Small intestine (tissue), 7 donors: ENCODE measurements around the gene LMAN2L. TPM values are rescaled to one million over a fixed set of nuclear protein-coding genes. Genes with fewer than 3 reads are reported as not detected.
"Not testable (repeated sequence)": the region's sequence is repeated elsewhere in the genome, so short reads cannot be mapped to it uniquely, and the experiment has no call there.

Experiments
- DNase-seq, 2 donors: peaks; one replicate each; pipeline versions ENCODE4 v3.0.0 to v3.0.0-alpha.2; 2013
- FAIRE-seq: peaks from 2 replicates; lab custom pipeline; 2012; peaks lifted over from hg19 to GRCh38; lab: Jason Lieb, UNC
- H3K27ac ChIP-seq, 3 donors: one replicate each; pipeline ENCODE4 v1.5.1; 2013; ENCODE audit warnings: low read length in 2 of 3, mild to moderate bottlenecking in 2 of 3, control low read depth in 1 of 3, inconsistent platforms in 1 of 3, low read depth in 1 of 3, moderate library complexity in 1 of 3
- H3K27me3 ChIP-seq, 3 donors: one replicate each; pipeline ENCODE4 v1.6.1; 2013; ENCODE audit warnings: low read length in 3 of 3, inconsistent platforms in 1 of 3; ENCODE audit not compliant: control insufficient read depth in 3 of 3, insufficient read depth in 3 of 3
- H3K36me3 ChIP-seq, 3 donors: one replicate each; pipeline ENCODE4 v1.6.1; 2013; ENCODE audit warnings: low read length in 3 of 3, inconsistent platforms in 1 of 3, low read depth in 1 of 3, mild to moderate bottlenecking in 1 of 3, moderate library complexity in 1 of 3; ENCODE audit not compliant: control insufficient read depth in 3 of 3, insufficient read depth in 2 of 3
- H3K4me1 ChIP-seq, 3 donors: one replicate each; pipeline ENCODE4 v1.6.1; 2013; ENCODE audit warnings: low read length in 2 of 3, inconsistent platforms in 1 of 3, low read depth in 1 of 3, mild to moderate bottlenecking in 1 of 3, moderate library complexity in 1 of 3; ENCODE audit not compliant: control insufficient read depth in 3 of 3, insufficient read depth in 2 of 3
- H3K4me3 ChIP-seq, 3 donors: one replicate each; pipeline ENCODE4 v1.5.1; 2013; ENCODE audit warnings: low read length in 3 of 3, control low read depth in 1 of 3, inconsistent platforms in 1 of 3, low read depth in 1 of 3, mild to moderate bottlenecking in 1 of 3, moderate library complexity in 1 of 3
- H3K9me3 ChIP-seq, 2 donors: one replicate each; pipeline ENCODE4 v1.6.1; 2013; ENCODE audit warnings: low read depth in 1 of 2, low read length in 1 of 2; ENCODE audit not compliant: control insufficient read depth in 2 of 2, insufficient read depth in 1 of 2
- WGBS, 3 donors: extraction: QIAGEN DNeasy Blood & Tissue Kit; methylation state at CpG; one replicate each; pipeline ENCODE4 v1.1.7; 2013; 5-methylcytosine and 5-hydroxymethylcytosine counted together
- polyA plus RNA-seq, 4 donors: library from polyadenylated mRNA; stranded (reverse) in 3 of 4; unstranded in 1 of 4; fragments of 200-250 nt in 3 of 4; fragments of 120-200 nt in 1 of 4; gene quantifications; one replicate each; pipeline versions ENCODE4 v1.2.1 to v1.2.3, GENCODE V29; 2013
- donor health status: healthy with polysubstance abuse.
- donor health status: control.
- donor health status: control.
- donor health status: Bipolar disorder and iron deficiency.
- donor health status: healthy.

LMAN2L gene
- polyA plus RNA-seq, 4 donors = 3.5 to 31.1 (median 8.3) TPM

- DNase-seq (peak; percentile 64 to 84), FAIRE-seq (no peak)
- Histone ChIP-seq H3K9me3 (no peaks in the 10 kb centered on the region), H3K27me3 (no peaks in the 10 kb centered on the region), H3K36me3 (no peaks in the 10 kb centered on the region), H3K4me1 (peaks cover 0 to 29% (median 0%) of the 10 kb centered on the region in 3 donors), H3K4me3 (no peak overlapping the region), H3K27ac (peak overlapping the region in 1 of 3 donors; percentile 34)
- WGBS, 3 donors = 66 to 84% (median 75%) methylated on average over 13 of the region's 13 CpGs
These were observed 55.7 kb downstream of the LMAN2L start for GRCh38 chr2:96683972-96684820.

GRCh38 chr2:96683307-96683706 lies 56.6 kb downstream of the LMAN2L start:
- FAIRE-seq (no peak), DNase-seq (no peak)
- WGBS, 3 donors = 88 to 92% (median 90%) methylated on average over 5 of the region's 5 CpGs
- Histone ChIP-seq H3K4me3 (no peak overlapping the region), H3K27me3 (no peaks in the 10 kb centered on the region), H3K9me3 (no peaks in the 10 kb centered on the region), H3K4me1 (peaks cover 0 to 29% (median 0%) of the 10 kb centered on the region in 3 donors), H3K36me3 (no peaks in the 10 kb centered on the region), H3K27ac (no peak overlapping the region)

GRCh38 chr2:96681540-96681939 lies 58.3 kb downstream of the LMAN2L start:
- Histone ChIP-seq H3K27me3 (no peaks in the 10 kb centered on the region), H3K9me3 (no peaks in the 10 kb centered on the region), H3K4me1 (peaks cover 0 to 29% (median 0%) of the 10 kb centered on the region in 3 donors), H3K27ac (no peak overlapping the region), H3K36me3 (no peaks in the 10 kb centered on the region), H3K4me3 (no peak overlapping the region)
- 91 to 93% (median 92%) methylated on average over 4 of the region's 4 CpGs for WGBS, 3 donors
- FAIRE-seq (no peak), DNase-seq (no peak)

DNA sequence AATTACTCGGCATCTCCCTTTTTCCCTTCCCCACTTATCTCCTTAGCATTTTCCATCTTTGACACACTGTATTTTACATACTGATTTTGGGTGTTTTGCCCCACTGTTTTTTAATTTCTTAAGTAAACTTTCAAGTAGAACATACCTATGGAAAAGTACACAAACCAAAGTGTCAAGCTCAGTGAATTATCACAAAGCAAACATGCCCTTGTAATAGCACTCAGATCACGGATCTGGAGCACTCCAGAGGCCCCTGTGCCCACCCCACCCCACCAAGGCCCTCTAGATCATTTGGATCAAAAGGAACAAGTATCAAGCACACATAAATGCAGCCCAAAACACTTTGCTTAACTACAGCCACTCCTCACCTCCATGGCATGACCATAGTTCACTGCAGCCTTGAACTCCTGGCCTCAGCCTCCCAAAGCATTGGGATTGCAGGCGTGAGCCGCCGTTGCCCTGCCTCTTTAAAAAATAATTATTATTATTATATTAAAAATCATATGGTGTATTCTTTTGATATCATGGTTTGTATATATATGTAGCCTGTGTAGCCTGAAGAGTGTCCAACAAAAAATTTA lies 59.2 kb downstream of the LMAN2L start:
- Histone ChIP-seq H3K4me3 (no peak overlapping the region), H3K27ac (no peak overlapping the region), H3K4me1 (peaks cover 0 to 21% (median 0%) of the 10 kb centered on the region in 3 donors), H3K27me3 (no peaks in the 10 kb centered on the region), H3K9me3 (no peaks in the 10 kb centered on the region), H3K36me3 (no peaks in the 10 kb centered on the region)
- FAIRE-seq = no peak
- DNase-seq = peak; percentile 5 to 34
- 29 to 57% (median 48%) methylated on average over 5 of the region's 5 CpGs for WGBS, 3 donors

DNA sequence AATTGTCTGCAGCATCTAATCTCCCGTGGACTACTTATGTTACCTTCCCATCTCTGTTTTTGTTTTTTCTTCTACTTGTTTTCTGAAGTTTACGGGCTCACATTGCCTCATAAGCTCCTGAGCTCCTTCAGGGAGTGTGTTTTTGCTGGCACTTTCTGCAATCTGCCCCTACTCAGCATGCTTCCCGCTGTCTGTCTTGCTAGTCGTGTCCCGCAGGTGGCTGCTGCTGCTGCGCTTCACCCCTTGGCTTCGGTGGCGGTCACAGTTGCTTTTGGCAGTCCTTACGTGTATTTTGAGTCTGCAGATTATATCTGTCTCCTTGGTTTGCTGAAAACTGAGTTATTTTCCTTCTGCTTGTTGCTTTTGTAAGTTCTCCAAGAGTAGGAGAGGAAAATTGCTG lies 60.0 kb downstream of the LMAN2L start:
- DNase-seq (no peak), FAIRE-seq (no peak)
- H3K4me3 ChIP-seq = no peak overlapping the region
- H3K36me3 ChIP-seq = no peaks in the 10 kb centered on the region
- no peaks in the 10 kb centered on the region for H3K27me3 ChIP-seq
- H3K27ac ChIP-seq = no peak overlapping the region
- H3K9me3 ChIP-seq = no peaks in the 10 kb centered on the region
- 59 to 75% (median 71%) methylated on average over 9 of the region's 9 CpGs for WGBS, 3 donors
- peaks cover 0 to 13% (median 0%) of the 10 kb centered on the region in 3 donors for H3K4me1 ChIP-seq

DNA sequence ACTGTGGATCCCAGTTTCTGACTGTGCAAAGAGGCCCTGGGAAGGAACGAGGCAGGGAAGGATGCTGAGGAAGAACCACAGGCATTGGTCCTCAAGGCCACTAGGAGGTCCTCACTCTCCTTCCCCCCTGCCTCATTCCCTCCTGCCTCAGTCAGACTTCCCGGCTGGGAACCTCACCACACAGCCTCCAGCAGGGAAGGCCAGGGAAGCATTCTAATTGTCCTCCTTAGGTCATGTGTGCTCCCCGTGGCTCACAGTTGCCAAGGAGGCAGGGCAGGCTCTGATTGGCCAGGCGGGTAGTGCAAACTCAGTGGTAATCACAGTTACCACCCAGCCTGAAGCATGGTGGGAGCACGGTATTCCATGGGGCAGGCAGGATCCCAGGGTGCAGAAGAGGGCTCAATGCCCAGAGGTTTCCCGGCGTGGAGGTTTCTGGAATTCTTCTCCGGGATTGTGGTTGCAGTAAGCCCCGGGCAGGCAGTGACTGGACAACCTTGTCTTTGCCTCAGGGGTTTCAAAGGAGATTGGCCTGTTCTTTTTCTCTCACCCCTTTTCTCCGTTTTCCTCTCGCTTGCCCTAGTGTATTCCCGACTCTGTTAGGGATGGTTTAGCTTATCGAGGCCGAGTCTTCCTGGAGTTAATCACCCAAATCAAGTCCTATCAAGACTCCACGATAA lies 70.2 kb downstream of the LMAN2L start:
- Histone ChIP-seq H3K9me3 (no peaks in the 10 kb centered on the region), H3K27me3 (no peaks in the 10 kb centered on the region), H3K4me1 (no peaks in the 10 kb centered on the region), H3K4me3 (no peak overlapping the region), H3K36me3 (no peaks in the 10 kb centered on the region), H3K27ac (no peak overlapping the region)
- DNase-seq = no peak
- no peak for FAIRE-seq
- WGBS, 3 donors = 84 to 88% (median 87%) methylated on average over 15 of the region's 15 CpGs

DNA sequence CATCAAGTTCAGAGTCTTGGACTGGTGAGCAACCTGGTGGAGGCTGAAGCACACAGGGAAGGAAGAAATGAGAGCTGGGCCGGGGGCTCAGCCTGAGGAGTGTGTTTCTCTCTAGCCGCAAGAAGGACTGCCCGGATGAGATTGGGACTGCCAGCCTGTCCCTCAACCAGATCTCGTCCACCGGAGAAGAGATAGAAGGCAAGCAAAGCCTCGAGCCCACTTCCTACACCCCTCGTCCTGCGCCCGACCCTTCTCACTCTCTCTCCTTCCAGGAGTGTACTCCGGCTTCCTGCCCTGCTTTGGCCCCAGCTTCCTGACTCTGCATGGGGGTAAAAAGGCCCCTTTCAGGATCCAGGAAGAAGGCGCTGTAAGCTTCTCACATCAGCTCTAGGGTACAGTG lies 71.1 kb downstream of the LMAN2L start:
- Histone ChIP-seq H3K27ac (no peak overlapping the region), H3K4me3 (no peak overlapping the region), H3K9me3 (no peaks in the 10 kb centered on the region), H3K36me3 (no peaks in the 10 kb centered on the region), H3K4me1 (no peaks in the 10 kb centered on the region), H3K27me3 (no peaks in the 10 kb centered on the region)
- FAIRE-seq (no peak), DNase-seq (no peak)
- 74 to 90% (median 75%) methylated on average over 11 of the region's 11 CpGs for WGBS, 3 donors

- H3K4me3 ChIP-seq, FAIRE-seq, H3K27ac ChIP-seq, DNase-seq, H3K36me3 ChIP-seq, H3K9me3 ChIP-seq, H3K4me1 ChIP-seq, H3K27me3 ChIP-seq: not testable (repeated sequence)
- 88 to 92% (median 89%) methylated on average over 3 of the region's 3 CpGs for WGBS, 3 donors
These were observed 74.1 kb downstream of the LMAN2L start for GRCh38 chr2:96665717-96666116.
